ENCODE results near the gene NRM.
A peak's percentile ranks its signal among the peaks of the same experiment; 100 is the strongest.
"Not testable (repeated sequence)": the region's sequence is repeated elsewhere in the genome, so short reads cannot be mapped to it uniquely, and the experiment has no call there.

Gene NRM

DNA sequence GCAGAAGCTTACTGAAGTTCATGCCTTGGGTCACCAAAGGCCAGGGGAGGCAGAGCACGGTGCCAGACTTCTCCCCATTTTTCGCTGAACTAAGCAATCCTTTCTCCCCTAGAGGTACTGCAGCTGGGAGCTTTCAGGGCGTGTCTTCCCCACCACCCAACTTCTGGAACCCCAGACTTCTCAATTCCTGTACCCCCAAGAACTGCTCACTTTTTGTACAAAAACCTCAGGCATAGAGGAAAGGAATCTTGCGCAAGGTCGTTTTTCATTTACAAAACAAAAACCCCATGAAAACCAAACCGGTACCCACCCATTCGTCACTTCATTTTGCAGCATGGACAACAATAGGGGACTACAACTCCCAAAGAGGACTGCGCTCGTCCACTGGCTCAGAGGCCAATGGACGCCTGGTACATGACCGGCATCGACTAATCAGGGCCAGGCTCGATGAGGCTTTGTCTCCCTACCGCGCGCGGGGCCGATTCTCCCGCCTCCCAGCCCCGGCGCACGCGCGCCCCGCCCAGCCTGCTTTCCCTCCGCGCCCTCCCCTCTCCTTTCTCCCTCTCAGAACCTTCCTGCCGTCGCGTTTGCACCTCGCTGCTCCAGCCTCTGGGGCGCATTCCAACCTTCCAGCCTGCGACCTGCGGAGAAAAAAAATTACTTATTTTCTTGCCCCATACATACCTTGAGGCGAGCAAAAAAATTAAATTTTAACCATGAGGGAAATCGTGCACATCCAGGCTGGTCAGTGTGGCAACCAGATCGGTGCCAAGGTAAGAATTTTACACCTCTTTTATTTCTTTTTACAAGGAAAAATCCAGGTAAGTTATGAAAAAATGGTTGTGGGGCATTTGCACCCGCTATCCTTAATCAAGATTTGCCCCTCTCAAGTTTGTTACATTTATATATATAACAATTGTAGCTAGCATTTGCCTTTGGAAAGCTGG is 29.3 kb upstream of the NRM start, which contains the start of gene TUBB:
Gene TUBB (plus strand): TSS at position 562 of the 947 bp plus-strand sequence. CDS start 155 bp downstream, at position 717.
- DNase-seq, result peak; percentile 96

DNA sequence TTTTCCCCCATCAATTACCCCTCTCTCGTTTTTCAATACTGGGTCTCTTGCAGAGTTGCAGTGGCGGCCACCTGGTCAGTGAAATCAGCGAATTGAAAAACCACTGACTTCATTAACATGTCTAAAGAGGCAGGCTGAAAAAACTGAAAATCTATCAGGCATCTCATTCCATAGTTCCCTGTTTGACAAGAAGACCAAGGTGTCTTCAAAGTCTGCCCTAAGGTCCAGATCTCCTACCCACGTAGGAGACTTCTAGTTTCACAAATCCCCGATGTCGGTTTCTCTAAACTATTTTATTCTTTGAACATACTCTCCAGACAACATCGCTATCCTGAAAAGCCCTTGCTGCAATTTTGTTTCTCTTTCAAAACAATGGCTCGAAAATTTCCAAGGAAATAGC is 28.6 kb upstream of the NRM start:
- peak; percentile 63 for DNase-seq

DNA sequence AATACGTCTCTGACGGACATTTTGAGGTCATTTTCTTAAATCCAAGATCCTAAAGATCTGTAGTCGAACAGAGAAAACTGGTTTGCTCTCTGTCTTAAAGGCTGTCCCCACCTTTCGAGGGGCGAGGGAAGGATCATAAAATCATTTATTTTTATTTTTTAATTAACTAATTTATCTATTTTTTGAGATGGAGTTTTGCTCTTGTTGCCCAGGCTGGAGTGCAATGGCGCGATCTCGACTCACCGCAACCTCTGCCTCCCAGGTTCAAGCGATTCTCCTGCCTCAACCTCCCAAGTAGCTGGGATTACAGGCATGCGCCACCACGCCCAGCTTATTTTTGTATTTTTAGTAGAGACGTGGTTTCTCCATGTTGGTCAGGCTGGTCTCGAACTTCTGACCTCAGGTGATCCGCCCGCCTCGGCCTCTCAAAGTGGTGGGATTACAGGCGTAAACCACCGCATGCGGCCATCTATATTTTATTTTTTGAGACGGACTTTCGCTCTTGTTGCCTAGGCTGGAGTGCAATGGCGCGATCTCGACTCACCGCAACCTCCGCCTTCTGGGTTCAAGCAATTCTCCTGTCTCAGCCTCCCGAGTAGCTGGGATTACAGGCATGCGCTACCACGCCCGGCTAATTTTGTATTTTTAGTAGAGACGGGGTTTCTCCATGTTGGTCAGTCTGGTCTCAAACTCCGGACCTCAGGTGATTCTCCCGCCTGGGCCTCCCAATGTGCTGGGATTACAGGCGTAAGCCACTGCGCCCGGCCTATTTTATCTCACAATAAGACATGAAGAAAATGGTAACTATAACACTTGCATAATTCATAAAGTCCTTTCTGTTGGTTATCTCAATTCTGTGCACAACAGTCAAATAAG is 27.3 kb upstream of the NRM start:
- DNase-seq, result not testable (repeated sequence)

DNA sequence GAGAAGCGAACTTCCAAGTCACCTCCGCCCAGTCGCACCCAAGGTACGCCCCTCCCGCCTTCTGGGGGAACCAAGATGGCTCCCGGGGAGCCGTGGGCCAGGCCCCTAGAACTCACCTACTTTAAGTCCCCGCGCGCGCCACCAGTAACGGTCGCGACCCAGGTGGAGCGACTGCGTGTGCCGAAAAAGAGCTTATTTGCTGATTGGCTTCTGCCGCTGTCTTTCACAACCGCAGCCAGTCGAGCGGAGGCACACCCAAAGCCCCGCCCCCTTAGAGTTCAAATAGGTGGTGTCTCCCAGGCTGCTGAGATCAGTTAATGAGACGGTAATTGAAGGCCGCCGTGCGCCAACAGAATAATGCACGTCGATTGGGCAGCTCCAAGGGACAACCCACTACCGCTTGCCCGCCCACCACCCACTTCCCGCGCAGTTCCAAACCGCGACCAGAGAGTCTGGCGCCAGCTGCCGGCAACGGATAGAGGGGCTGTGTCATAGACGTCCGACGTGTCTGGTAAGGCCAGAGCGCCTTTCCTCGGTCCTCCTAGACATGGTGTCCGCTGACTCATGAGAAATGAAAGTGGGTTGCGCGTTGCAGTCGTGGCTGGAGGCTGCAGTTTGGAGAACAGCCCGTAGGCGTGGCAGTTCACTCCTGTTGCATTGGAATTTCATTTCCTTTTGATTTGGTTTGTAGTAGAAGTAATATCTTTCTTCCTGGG is 26.5 kb upstream of the NRM start, which contains the start of gene MDC1:
Gene MDC1 (minus strand): TSS at position 153 of the 716 bp plus-strand sequence. CDS start 2,106 bp downstream, outside the sequence.
- peak; percentile 100 for DNase-seq

DNA sequence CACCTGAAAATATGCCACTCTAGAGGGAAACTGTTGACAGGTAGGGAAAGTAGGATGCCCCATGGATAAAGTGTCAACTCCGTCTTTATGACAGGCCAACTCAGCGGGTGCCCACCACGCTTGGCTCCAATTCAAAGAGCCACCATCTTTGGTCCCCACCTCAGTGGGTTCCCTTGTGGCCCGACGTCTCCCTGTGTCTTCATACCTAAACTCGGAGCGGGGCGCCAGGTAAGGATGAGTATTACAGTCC is 26.0 kb upstream of the NRM start:
- DNase-seq, result no peak

DNA sequence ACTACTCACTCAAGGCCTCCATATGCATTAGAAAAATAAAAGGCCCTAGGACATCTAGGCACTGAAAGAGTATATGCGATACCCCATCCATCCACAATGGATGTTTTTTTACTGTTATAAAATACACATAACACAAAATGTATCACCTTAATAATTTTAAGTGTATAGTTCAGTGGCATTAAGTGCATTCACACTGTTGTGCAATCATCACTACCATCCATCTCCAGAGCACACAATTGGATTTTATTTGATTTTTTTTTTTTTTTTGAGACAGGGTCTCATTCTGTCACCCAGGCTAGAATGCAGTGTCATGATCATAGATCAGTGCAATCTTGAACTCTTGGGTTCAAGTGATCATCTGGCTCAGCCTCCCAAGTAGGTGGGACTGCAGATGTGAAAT is 23.5 kb upstream of the NRM start:
- no peak for DNase-seq

DNA sequence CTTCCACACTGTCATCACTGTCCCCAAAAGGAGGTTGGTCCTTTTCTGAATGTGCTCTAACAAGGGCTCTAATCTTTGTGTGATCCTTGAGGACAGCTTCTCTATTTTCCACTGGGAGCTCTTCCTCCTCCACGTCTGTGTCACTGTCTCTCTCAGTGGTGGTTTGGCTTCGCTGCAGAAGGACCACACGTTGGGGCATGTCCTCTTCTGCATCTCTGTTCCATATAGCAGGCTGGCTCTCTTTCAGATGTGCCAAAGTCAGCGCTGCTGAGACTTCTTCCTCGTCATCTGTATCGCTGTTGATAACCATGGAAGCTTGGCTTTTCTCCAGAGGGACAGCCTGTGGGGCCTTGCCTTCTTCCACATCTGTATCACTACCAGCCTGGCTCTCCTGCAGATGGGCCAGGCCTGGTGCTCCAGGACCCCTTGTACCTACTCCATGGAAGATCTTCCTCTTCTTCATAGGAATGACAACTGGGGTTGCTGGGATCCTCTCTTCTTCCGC is 21.7 kb upstream of the NRM start:
- no peak for DNase-seq

DNA sequence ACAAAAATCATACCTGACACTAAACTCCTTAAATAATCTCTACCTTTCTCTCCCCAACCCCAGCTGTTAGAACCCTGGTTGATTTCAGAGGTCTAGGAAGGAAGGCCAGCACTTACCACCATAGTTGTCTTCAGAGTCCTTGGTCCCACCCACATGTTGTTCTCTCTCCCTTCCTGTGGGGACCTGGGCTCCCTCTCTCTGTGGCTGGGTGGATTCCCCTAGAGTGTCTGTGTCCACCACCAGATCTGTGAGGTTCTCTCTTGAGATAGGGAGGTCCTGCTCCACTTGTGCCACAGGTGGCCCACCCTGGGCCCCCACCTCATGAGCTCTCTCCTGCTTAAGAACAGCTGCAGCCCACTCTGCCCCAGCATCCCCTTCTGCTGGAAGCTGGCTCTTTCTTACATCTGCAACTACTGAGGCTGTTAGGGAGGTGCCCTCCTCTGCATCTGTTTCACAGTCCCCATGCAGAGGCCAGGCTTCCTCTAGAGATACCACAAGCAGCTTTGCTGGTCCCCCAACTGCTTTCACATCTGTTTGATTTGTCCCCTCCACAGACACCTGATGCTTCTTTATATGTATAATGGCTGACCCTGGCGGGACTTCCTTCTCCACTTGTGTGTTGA is 21.1 kb upstream of the NRM start:
- no peak for DNase-seq

DNA sequence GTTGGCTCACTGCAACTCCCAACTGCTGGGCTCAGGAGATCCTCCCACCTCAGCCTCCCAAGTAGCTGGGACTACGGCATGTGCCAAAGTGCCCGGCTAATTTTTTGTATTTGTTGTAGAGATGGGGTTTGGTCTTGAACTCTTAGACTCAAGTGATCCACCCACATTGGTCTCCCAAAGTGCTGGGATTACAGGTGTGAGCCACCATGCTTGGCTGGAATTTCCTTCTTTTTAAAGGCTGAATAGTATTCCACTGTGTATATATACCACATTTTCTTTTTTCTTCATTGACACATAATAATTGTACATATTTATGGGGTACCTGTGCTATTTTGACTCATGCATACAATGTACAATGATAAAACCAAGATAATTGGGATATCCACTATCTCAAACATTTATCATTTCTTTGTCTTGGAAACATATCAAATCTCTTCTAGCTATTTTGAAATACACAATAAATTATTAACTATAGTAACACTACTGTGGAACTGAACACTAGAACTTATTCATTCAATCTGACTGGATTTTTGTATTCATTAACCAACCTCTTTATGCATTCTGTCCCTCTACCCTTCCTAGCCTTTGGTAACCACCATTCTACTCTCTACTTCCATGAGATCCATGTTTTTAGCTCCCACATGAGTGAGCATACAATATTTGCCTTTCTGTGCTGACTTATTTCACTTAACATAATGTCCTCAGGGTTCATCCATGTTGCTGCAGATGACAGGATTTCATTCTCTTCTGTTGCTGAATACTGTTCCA is 18.5 kb upstream of the NRM start:
- no peak for DNase-seq

DNA sequence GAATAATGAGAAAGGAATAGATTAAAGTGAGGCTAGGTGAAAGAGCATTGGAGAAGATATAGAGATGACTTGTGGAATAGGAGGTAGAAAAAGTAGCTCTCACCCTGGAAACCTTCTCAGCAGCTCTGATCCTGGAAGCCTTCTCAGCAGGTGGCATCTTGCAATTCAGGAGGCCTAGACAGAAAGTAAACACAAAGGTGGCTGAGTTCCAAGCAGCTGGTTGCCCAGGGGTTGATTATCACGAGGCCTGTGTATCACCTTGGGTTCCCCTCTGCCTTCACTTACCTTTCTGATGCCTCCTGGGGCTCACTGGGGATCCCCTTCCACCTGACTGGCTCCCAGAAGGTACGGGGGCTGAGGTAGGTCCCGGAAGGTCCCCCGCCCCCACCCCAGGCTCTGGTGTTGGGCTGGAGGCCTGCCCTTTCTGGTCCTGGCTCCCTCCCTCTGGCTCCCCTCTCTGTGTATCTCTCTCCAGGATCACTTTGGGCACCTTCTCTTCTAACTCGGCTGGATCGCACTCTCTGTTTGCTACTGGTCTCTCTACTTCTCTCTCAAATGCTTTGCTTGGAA is 16.6 kb upstream of the NRM start:
- peak; percentile 71 for DNase-seq

DNA sequence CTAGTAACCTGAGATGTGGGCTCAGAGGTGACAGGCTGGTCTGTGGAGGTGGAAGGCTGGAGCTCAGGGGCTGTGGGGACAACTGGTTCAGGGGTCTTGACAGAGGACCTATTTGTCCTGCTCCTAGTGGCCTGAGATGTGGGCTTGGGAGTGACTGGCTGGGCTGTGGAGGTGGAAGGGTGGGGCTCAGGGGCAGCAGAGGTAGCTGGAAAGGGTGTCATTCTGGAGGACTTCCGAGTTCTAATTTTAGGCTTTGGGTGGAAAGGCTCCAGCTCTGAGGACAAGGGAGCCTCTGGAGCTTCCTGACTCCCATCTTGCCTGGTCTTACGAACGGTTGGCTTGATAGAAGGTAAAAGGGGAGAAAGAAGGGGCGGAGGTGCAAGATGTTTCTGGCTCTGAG is 14.8 kb upstream of the NRM start:
- no peak for DNase-seq

DNA sequence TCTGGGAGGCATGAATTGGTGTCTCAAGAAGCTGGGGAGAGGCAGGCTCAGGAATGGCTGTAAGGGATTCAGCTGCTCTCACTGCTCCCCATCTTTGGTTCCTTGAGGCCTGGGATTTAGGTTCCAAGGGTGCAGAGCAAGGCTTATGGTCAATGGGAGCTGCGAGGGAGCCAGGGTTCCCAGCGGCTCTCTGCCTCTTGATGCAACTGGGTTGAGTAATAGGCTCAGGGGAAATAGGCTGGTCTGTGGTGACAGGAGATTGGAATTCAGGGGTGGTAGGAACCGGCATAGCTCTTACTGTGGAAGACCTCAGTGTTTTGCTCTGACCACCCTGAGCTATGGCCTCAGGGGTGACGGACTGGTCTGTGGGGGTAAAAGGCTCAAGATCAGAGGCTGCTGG is 13.0 kb upstream of the NRM start:
- DNase-seq, result no peak

DNA sequence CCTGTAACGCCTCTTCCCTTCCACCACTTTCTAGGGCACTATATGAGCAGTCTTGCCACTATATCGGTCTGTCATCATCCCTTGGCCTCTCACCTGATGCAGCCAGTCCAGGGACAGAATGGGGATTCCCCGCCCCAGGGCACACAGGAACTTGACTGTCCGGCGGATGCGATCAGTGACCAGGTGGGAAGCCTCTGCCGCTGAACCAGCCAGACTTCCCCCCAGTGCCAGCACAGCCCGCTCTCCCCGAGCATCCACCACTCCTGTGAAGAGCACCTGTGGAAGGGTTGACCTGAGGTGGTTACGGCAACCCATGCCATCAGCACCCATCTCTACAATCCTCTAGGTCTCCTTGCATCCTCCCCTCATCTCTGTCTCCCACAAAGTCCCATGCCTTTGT is 12.2 kb upstream of the NRM start:
- no peak for DNase-seq

DNA sequence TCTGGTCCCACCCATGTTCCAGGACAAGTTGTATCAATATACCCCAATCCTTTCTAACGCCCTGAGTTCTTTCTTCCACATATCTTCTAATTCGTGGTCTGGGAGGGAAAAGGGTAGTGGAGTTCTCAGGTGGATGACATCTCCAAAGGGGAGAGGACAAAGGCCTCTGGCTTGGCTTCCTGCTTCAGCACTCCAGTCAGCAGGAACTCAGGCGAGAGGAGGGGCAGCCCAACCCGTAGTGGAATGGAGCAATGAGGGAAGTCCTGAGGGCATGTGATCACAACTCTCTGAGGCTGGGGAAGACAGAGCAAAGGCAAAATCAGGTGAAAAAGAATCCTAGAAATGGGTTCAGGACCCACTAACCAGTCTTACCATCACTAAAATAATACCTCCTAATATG is 9.6 kb upstream of the NRM start:
- DNase-seq, result no peak

DNA sequence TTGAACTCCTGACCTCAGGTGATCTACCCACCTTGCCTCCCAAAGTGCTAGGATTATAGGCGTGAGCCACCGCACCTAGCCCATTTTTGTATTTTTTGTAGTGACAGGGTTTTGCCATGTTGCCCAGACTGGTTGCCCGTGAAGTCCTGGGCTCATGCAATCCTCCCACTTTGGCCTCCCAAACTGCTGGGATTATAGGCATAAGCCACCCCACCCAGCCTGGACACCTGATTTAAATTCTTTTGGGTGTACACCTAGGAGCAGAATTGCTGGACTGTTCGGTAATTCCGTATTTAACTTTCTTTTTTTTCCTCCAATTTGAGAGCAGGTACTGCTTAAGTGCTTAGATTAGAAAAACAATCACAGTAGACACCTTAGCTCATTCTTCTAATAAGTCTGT is 5.6 kb upstream of the NRM start:
- DNase-seq, result no peak

DNA sequence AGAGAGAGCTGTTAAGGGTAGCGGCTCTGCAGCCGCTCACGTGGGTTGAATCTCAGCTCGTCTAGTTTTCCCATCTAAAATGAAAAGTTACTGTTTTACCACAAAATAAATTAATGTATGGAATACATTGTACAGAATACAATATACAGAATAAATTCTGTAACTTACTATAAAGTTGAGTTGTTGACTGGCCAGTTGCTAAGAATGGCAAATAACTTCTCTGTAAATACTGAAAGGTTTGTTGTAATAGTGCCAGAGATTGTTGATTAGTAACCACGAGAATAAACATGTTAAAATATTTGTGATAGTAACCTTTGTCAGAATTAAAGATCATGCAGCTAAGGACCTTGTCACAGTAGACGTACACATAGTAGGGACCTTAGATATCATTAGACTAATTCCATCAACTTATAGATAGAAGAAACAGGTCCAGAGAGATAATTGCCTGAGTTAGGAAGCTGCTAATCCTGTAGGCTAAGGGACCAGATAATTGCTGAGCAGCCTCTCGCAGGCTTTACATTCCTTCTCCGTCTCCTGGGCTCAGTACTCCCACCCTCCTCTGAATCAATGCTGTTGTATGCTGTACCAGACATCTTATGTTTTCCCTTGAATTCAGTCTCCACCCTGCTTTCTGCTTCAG is 544 bp upstream of the NRM start:
- DNase-seq, result no peak

DNA sequence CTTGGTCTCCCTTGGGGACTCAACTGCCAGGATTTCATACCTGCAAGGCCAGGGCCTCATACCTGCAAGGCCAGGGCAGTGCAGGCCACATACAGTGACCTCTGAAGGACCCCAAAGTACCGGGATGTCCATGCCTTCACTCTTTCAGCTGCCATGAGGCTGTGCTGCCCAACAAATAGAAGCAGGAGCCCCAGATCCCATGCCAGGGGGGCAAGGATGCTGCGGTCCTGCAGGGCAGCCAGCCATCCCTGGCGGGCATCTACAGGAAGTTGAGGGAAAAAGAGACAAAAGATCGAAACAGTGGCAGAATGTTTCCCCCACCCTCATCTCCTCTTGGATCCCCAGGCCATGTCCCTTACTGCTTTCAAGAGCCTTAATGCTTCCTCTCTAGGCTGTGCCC is 799 bp downstream of the NRM start:
- DNase-seq, result no peak

DNA sequence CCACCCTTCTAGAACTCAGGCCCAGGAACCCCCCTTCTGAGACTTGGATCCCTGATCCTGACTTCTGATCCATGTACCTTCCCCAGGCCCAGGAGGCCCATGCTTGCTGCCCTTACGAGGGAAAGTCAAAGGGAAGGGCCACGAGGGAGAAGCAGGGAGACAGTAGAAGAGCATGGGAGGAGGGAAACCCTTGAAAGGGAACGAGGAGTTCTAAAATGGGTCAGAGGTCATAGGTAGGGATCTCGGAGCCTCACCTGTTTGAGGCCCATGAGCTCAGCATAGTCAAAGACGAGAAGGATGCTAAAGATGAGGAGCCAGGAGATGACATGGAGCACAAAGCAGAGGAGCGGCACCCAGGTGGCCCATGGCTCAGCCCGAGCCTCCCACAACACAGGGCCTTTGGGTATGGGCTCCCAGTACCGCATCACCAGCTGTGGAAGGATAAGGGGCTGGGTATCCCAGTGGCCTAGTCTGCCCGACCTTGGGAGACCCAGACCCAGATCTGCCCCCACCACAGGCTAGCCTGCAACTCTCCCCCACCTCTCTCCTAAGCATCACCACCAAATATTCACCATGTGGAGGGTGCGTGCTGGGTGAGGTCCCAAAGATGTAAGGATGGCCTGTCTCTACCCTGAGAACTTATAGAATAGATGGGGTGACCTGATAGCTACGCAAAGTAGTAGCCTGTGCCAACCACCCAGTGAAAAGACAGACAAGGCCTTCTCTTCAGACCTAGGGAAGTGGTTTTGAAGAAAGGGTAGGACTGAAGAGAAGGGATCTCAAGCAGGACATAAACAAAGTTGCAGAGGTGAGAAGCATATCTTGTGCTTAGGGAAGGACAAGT is 1.5 kb downstream of the NRM start:
- no peak for DNase-seq

DNA sequence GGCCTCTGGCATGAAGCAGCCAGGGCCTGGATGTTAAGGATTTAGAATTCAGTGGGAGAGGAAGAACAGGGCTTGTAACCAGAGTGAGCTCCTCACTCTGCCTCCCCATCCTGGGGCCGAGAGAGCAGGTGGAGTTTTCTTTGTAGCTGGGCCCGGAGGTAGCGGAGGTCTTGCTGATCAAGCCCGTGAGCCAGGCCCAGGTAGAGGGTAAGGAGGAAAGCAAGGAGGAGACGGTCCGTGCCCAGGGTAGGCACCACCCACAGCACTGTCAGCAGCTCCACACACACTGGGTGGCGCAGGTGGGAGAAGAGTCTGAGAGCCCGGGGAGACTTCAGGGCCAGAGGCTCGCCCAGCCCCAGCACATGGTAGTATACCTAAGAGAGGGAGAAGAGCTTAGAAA is 2.2 kb downstream of the NRM start:
- DNase-seq, result no peak
